Hematopoietic multipotent progenitor cell treated with erythropoietin and hydrocortisone succinate and interleukin-3 and kit ligand, for 17 days (in vitro differentiated cells): ENCODE results near the gene BLZF1.
"Not testable (repeated sequence)": the region's sequence is repeated elsewhere in the genome, so short reads cannot be mapped to it uniquely, and the experiment has no call there.

Experiments used
- DNase-seq: peaks from one replicate; pipeline ENCODE4 v3.0.0-alpha.2; 2015; ENCODE audit warnings: low spot score

Gene BLZF1

GRCh38 chr1:169360415-169360814, 7.6 kb upstream of the BLZF1 start:
- no peak for DNase-seq

GRCh38 chr1:169361281-169361680, 6.7 kb upstream of the BLZF1 start:
- DNase-seq: no peak

GRCh38 chr1:169363046-169363730, 4.8 kb upstream of the BLZF1 start:
- DNase-seq: no peak

GRCh38 chr1:169364948-169365347, 3.0 kb upstream of the BLZF1 start:
- DNase-seq: no peak

- no peak for DNase-seq
These were observed 804 bp upstream of the BLZF1 start for GRCh38 chr1:169367096-169367685.

- DNase-seq: peak; percentile 54
These were observed 393 bp downstream of the BLZF1 start for GRCh38 chr1:169368406-169368769.

- no peak for DNase-seq
These were observed 3.4 kb downstream of the BLZF1 start for GRCh38 chr1:169371404-169371803.

GRCh38 chr1:169381162-169381561, 13.2 kb downstream of the BLZF1 start:
- no peak for DNase-seq

GRCh38 chr1:169383449-169383848, 15.5 kb downstream of the BLZF1 start:
- no peak for DNase-seq

- DNase-seq: no peak
These were observed 19.4 kb downstream of the BLZF1 start for GRCh38 chr1:169387399-169387798.

- DNase-seq: no peak
These were observed 22.3 kb downstream of the BLZF1 start for GRCh38 chr1:169390303-169390702.

GRCh38 chr1:169392406-169392805, 24.4 kb downstream of the BLZF1 start:
- DNase-seq: no peak

- no peak for DNase-seq
These were observed 28.0 kb downstream of the BLZF1 start for GRCh38 chr1:169395955-169396354.

- not testable (repeated sequence) for DNase-seq
These were observed 34.6 kb downstream of the BLZF1 start for GRCh38 chr1:169402578-169402977.

- DNase-seq: not testable (repeated sequence)
These were observed 40.3 kb downstream of the BLZF1 start for GRCh38 chr1:169408340-169408739.

GRCh38 chr1:169414952-169415351, 47.0 kb downstream of the BLZF1 start:
- DNase-seq: no peak

GRCh38 chr1:169421309-169421708, 53.3 kb downstream of the BLZF1 start:
- DNase-seq: no peak

- no peak for DNase-seq
These were observed 58.2 kb downstream of the BLZF1 start for GRCh38 chr1:169426174-169426705.

GRCh38 chr1:169427081-169427641, 59.2 kb downstream of the BLZF1 start, which contains the start of gene CCDC181:
TSS of gene CCDC181 (minus strand) at chr1:169427474. CDS start at chr1:169424927, 2,547 bp downstream.
- DNase-seq: no peak
